Trophoblast cell (in vitro differentiated cells and primary cell): Measurements from ENCODE around the gene TFF1.

Experiments used
- DNase-seq, 2 donors: peaks; one replicate each; pipeline ENCODE4 v3.0.0-alpha.2; 2016
- H2AFZ ChIP-seq: 2 replicates; pipeline ENCODE4 v1.6.1; 2013; ENCODE audit warnings: low read length, moderate library complexity, mild to moderate bottlenecking; ENCODE audit not compliant: insufficient read depth, poor library complexity
- H2AK5ac ChIP-seq: 2 replicates; pipeline ENCODE4 v1.6.1; 2013; ENCODE audit warnings: mild to moderate bottlenecking, low read length
- H2BK120ac ChIP-seq: 2 replicates; pipeline ENCODE4 v1.6.1; 2013; ENCODE audit warnings: low read length, mild to moderate bottlenecking, moderate library complexity; ENCODE audit not compliant: insufficient read depth, poor library complexity
- H2BK12ac ChIP-seq: 2 replicates; pipeline ENCODE4 v1.6.1; 2013; ENCODE audit warnings: mild to moderate bottlenecking, low read length, moderate library complexity
- H2BK5ac ChIP-seq: 2 replicates; pipeline ENCODE4 v1.6.1; 2013; ENCODE audit warnings: low read length, low read depth, moderate library complexity, mild to moderate bottlenecking; ENCODE audit not compliant: poor library complexity
- H3K14ac ChIP-seq: 2 replicates; pipeline ENCODE4 v1.6.1; 2013; ENCODE audit warnings: mild to moderate bottlenecking, low read length
- H3K18ac ChIP-seq: 2 replicates; pipeline ENCODE4 v1.6.1; 2013; ENCODE audit warnings: mild to moderate bottlenecking, low read length
- H3K23ac ChIP-seq: 2 replicates; pipeline ENCODE4 v1.6.1; 2013; ENCODE audit warnings: low read length
- H3K27ac ChIP-seq: 2 replicates; pipeline ENCODE4 v1.5.1; 2013; ENCODE audit warnings: low read depth, mild to moderate bottlenecking, inconsistent platforms, low read length, moderate library complexity
- H3K27me3 ChIP-seq: 2 replicates; pipeline ENCODE4 v1.6.1; 2013; ENCODE audit warnings: inconsistent platforms, mild to moderate bottlenecking, low read length, moderate library complexity; ENCODE audit not compliant: insufficient read depth
- H3K36me3 ChIP-seq, 2 experiments: 1 replicate in 1 of 2; 2 replicates in 1 of 2; pipeline ENCODE4 v1.6.1; 2013; ENCODE audit warnings: low read length in 2 of 2, mild to moderate bottlenecking in 2 of 2, moderate library complexity in 1 of 2; ENCODE audit not compliant: insufficient read depth in 2 of 2, control insufficient read depth in 1 of 2
- H3K4ac ChIP-seq: 2 replicates; pipeline ENCODE4 v1.6.1; 2013; ENCODE audit warnings: low read depth, mild to moderate bottlenecking, low read length, moderate library complexity
- H3K4me1 ChIP-seq, 2 experiments: 1 replicate in 1 of 2; 2 replicates in 1 of 2; pipeline ENCODE4 v1.6.1; 2013; ENCODE audit warnings: low read length in 2 of 2, mild to moderate bottlenecking in 2 of 2, moderate library complexity in 1 of 2; ENCODE audit not compliant: insufficient read depth in 2 of 2, control insufficient read depth in 1 of 2
- H3K4me2 ChIP-seq: 2 replicates; pipeline ENCODE4 v1.6.1; 2013; ENCODE audit warnings: inconsistent platforms, mild to moderate bottlenecking, low read length, moderate library complexity
- H3K4me3 ChIP-seq: 2 replicates; pipeline ENCODE4 v1.5.1; 2013; ENCODE audit warnings: mild to moderate bottlenecking, low read depth, low read length, inconsistent platforms
- H3K79me1 ChIP-seq: one replicate; pipeline ENCODE4 v1.6.1; 2013; ENCODE audit warnings: low read length
- H3K79me2 ChIP-seq: 2 replicates; pipeline ENCODE4 v1.6.1; 2013; ENCODE audit warnings: low read length, mild to moderate bottlenecking; ENCODE audit not compliant: control insufficient read depth, insufficient read depth, poor library complexity
- H3K9ac ChIP-seq: 2 replicates; pipeline ENCODE4 v1.6.1; 2013; ENCODE audit warnings: mild to moderate bottlenecking, low read length
- H3K9me3 ChIP-seq: 2 replicates; pipeline ENCODE4 v1.6.1; 2013; ENCODE audit warnings: low read depth, mild to moderate bottlenecking, control low read depth, inconsistent platforms, low read length; ENCODE audit not compliant: insufficient read depth
- H4K12ac ChIP-seq: 2 replicates; pipeline ENCODE4 v1.6.1; 2013; ENCODE audit warnings: low read depth, mild to moderate bottlenecking, low read length, moderate library complexity
- H4K8ac ChIP-seq: 2 replicates; pipeline ENCODE4 v1.6.1; 2013; ENCODE audit warnings: low read depth, mild to moderate bottlenecking, low read length, moderate library complexity
- H4K91ac ChIP-seq: one replicate; pipeline ENCODE4 v1.6.1; 2013; ENCODE audit warnings: low read depth, mild to moderate bottlenecking, low read length, moderate library complexity
- WGBS: extraction: QIAGEN DNeasy Blood & Tissue Kit; methylation state at CpG from one replicate; pipeline ENCODE4 v1.1.7; 2013; ENCODE audit warnings: missing lambda C conversion rate; ENCODE audit not compliant: insufficient read length, insufficient coverage; ENCODE audit errors: extremely low coverage; 5-methylcytosine and 5-hydroxymethylcytosine counted together

The TFF1 gene

GRCh38 chr21:42349420-42350317, 16.7 kb downstream of the TFF1 start:
- no peak overlapping the region for H3K23ac ChIP-seq
- no peak overlapping the region for H4K91ac ChIP-seq
- no peaks in the 10 kb centered on the region for H3K79me2 ChIP-seq
- H3K4me3 ChIP-seq, result no peak overlapping the region
- no peak overlapping the region for H3K4ac ChIP-seq
- no peak overlapping the region for H2AK5ac ChIP-seq
- no peak overlapping the region for H2AFZ ChIP-seq
- no peak overlapping the region for H3K14ac ChIP-seq
- no peak overlapping the region for H4K12ac ChIP-seq
- H3K36me3 ChIP-seq, result no peaks in the 10 kb centered on the region
- DNase-seq, result no peak
- H4K8ac ChIP-seq, result no peak overlapping the region
- no peak overlapping the region for H2BK5ac ChIP-seq
- no peak overlapping the region for H2BK12ac ChIP-seq
- no peaks in the 10 kb centered on the region for H3K27me3 ChIP-seq
- H3K18ac ChIP-seq, result no peak overlapping the region
- no peaks in the 10 kb centered on the region for H3K79me1 ChIP-seq
- H3K4me1 ChIP-seq, result no peaks in the 10 kb centered on the region
- no peak overlapping the region for H3K27ac ChIP-seq
- H3K9ac ChIP-seq, result no peak overlapping the region
- no CpG with 5 or more reads among the region's 14 CpGs for WGBS
- H3K9me3 ChIP-seq, result no peaks in the 10 kb centered on the region
- H3K4me2 ChIP-seq, result no peak overlapping the region
- H2BK120ac ChIP-seq, result no peak overlapping the region

GRCh38 chr21:42348762-42349161, 17.6 kb downstream of the TFF1 start:
- no peak for DNase-seq
- no peak overlapping the region for H3K23ac ChIP-seq
- no peak overlapping the region for H3K9ac ChIP-seq
- H3K79me2 ChIP-seq, result no peaks in the 10 kb centered on the region
- no peaks in the 10 kb centered on the region for H3K4me1 ChIP-seq
- H4K91ac ChIP-seq, result no peak overlapping the region
- no CpG with 5 or more reads among the region's 2 CpGs for WGBS
- H3K4ac ChIP-seq, result no peak overlapping the region
- no peak overlapping the region for H3K27ac ChIP-seq
- no peak overlapping the region for H2BK12ac ChIP-seq
- H4K12ac ChIP-seq, result no peak overlapping the region
- no peak overlapping the region for H2BK120ac ChIP-seq
- H3K4me2 ChIP-seq, result no peak overlapping the region
- no peaks in the 10 kb centered on the region for H3K9me3 ChIP-seq
- no peaks in the 10 kb centered on the region for H3K36me3 ChIP-seq
- no peak overlapping the region for H3K18ac ChIP-seq
- H3K4me3 ChIP-seq, result no peak overlapping the region
- H2AFZ ChIP-seq, result no peak overlapping the region
- H3K79me1 ChIP-seq, result no peaks in the 10 kb centered on the region
- H3K27me3 ChIP-seq, result no peaks in the 10 kb centered on the region
- H3K14ac ChIP-seq, result no peak overlapping the region
- no peak overlapping the region for H2AK5ac ChIP-seq
- no peak overlapping the region for H2BK5ac ChIP-seq
- H4K8ac ChIP-seq, result no peak overlapping the region

- no peak overlapping the region for H2AFZ ChIP-seq
- H3K27me3 ChIP-seq, result no peaks in the 10 kb centered on the region
- H4K12ac ChIP-seq, result no peak overlapping the region
- H3K79me1 ChIP-seq, result no peaks in the 10 kb centered on the region
- no peak overlapping the region for H3K23ac ChIP-seq
- no peak overlapping the region for H4K91ac ChIP-seq
- no peaks in the 10 kb centered on the region for H3K79me2 ChIP-seq
- H2BK120ac ChIP-seq, result no peak overlapping the region
- H3K4me2 ChIP-seq, result no peak overlapping the region
- DNase-seq, result no peak
- no peak overlapping the region for H3K4me3 ChIP-seq
- no peak overlapping the region for H3K9ac ChIP-seq
- no peaks in the 10 kb centered on the region for H3K9me3 ChIP-seq
- no CpG with 5 or more reads among the region's 30 CpGs for WGBS
- H4K8ac ChIP-seq, result no peak overlapping the region
- no peak overlapping the region for H2BK12ac ChIP-seq
- H2BK5ac ChIP-seq, result no peak overlapping the region
- H3K14ac ChIP-seq, result no peak overlapping the region
- H2AK5ac ChIP-seq, result no peak overlapping the region
- no peak overlapping the region for H3K18ac ChIP-seq
- no peaks in the 10 kb centered on the region for H3K4me1 ChIP-seq
- H3K27ac ChIP-seq, result no peak overlapping the region
- H3K4ac ChIP-seq, result no peak overlapping the region
- H3K36me3 ChIP-seq, result no peaks in the 10 kb centered on the region
These were observed 18.6 kb downstream of the TFF1 start for GRCh38 chr21:42347601-42348327.

DNA sequence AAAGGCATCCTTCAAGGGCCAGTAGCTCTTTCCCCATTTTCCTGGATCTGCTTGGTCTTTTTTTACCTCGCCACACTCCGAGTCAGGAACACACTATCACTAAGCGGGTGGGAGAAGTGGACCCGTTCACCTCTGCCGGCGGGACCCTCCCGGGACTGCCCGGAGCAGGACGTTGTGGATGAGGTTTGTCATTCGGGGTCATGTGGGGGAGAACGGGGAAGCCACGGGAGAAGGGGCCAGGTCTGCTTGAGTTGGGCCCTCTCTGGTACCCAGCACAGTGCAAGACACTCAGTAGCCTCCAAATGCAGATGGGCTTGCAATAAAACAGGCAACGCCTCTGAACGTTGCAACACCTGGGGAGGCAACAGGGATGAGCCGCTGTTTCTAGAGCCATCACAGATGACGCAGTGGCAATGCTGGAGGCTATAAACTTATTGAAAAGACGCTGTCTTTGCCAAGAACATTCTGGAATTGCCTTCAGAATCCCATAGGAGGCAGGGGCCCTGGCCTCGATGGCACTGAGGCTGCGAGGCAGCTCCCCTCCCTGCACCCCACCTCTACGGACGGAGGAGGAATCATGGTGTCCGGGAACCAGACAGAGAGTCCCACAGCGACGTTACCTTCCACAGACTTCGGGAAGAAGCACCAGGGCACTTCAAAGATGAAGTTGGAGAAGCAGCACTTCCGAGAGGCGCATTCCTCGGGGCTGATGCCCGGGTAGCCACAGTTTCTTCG, 19.3 kb downstream of the TFF1 start:
- Histone ChIP-seq H3K4ac (no peak overlapping the region), H3K14ac (no peak overlapping the region), H3K27me3 (no peaks in the 10 kb centered on the region), H2AK5ac (no peak overlapping the region), H3K23ac (no peak overlapping the region), H3K9me3 (no peaks in the 10 kb centered on the region), H4K8ac (no peak overlapping the region), H3K4me3 (no peak overlapping the region), H3K4me1 (no peaks in the 10 kb centered on the region), H2AFZ (no peak overlapping the region), H2BK12ac (no peak overlapping the region), H3K79me2 (no peaks in the 10 kb centered on the region), H3K9ac (no peak overlapping the region), H3K4me2 (no peak overlapping the region), H4K91ac (no peak overlapping the region), H3K79me1 (no peaks in the 10 kb centered on the region), H2BK120ac (no peak overlapping the region), H2BK5ac (no peak overlapping the region), H3K18ac (no peak overlapping the region), H3K27ac (no peak overlapping the region), H3K36me3 (no peaks in the 10 kb centered on the region), H4K12ac (no peak overlapping the region)
- WGBS, result no CpG with 5 or more reads among the region's 30 CpGs
- no peak for DNase-seq
